MM.1S (cell line): ENCODE measurements around the gene CLOCK.

ENCODE experiments used
- DNase-seq: peaks from one replicate; pipeline ENCODE4 v3.0.0-alpha.2; 2015
- H2AFZ ChIP-seq: fragments of 300-600 bp; sonication (generic); 2 replicates; pipeline ENCODE4 v1.6.0; 2016; ENCODE audit warnings: antibody characterized with exemption, low read length
- H3F3A ChIP-seq: fragments of 300-600 bp; sonication (generic); 2 replicates; pipeline ENCODE4 v1.6.1; 2016; ENCODE audit warnings: mild to moderate bottlenecking, antibody characterized with exemption, low read length, moderate library complexity, mixed read lengths; ENCODE audit not compliant: insufficient read depth
- H3K27ac ChIP-seq: fragments of 300-600 bp; sonication (generic); 2 replicates; pipeline ENCODE4 v1.5.1; 2016; ENCODE audit warnings: mild to moderate bottlenecking, low read length
- H3K27me3 ChIP-seq: fragments of 300-600 bp; sonication (generic); replicated peaks from 2 replicates; pipeline ENCODE4 v1.6.0; 2016; ENCODE audit warnings: low read length; ENCODE audit not compliant: insufficient read depth
- H3K36me3 ChIP-seq: fragments of 300-600 bp; sonication (generic); replicated peaks from 2 replicates; pipeline ENCODE4 v1.6.1; 2016; ENCODE audit warnings: mild to moderate bottlenecking, low read length, mixed read lengths; ENCODE audit not compliant: insufficient read depth
- H3K4me1 ChIP-seq: fragments of 300-600 bp; sonication (generic); 2 replicates; pipeline ENCODE4 v1.6.1; 2016; ENCODE audit warnings: low read length, mixed read lengths
- H3K4me2 ChIP-seq: fragments of 300-600 bp; sonication (generic); 2 replicates; pipeline ENCODE4 v1.6.0; 2016; ENCODE audit warnings: low read depth, low read length
- H3K4me3 ChIP-seq: fragments of 300-600 bp; sonication (generic); 2 replicates; pipeline ENCODE4 v1.5.1; 2016; ENCODE audit warnings: low read length, mixed read lengths
- H3K79me2 ChIP-seq: fragments of 300-600 bp; sonication (generic); 2 replicates; pipeline ENCODE4 v1.6.1; 2016; ENCODE audit warnings: mixed run types, low read length, mixed read lengths
- H3K9ac ChIP-seq: fragments of 300-600 bp; sonication (generic); 2 replicates; pipeline ENCODE4 v1.6.1; 2016; ENCODE audit warnings: low read length, mixed read lengths
- H3K9me2 ChIP-seq: fragments of 300-600 bp; sonication (generic); replicated peaks from 2 replicates; pipeline ENCODE4 v1.6.1; 2016; ENCODE audit warnings: mild to moderate bottlenecking, low read length, mixed read lengths; ENCODE audit not compliant: insufficient read depth
- H3K9me3 ChIP-seq: fragments of 300-600 bp; sonication (generic); replicated peaks from 2 replicates; pipeline ENCODE4 v1.6.1; 2016; ENCODE audit warnings: mild to moderate bottlenecking, low read length, mixed read lengths; ENCODE audit not compliant: insufficient read depth
- H4K20me1 ChIP-seq: fragments of 300-600 bp; sonication (generic); 2 replicates; pipeline ENCODE4 v1.6.1; 2016; ENCODE audit warnings: mild to moderate bottlenecking, low read length, moderate library complexity, mixed read lengths; ENCODE audit not compliant: insufficient read depth
- CTCF ChIP-seq: fragments of 300-600 bp; sonication (generic); IDR thresholded peaks from 2 replicates; pipeline ENCODE4 v1.5.1; 2016; ENCODE audit warnings: antibody characterized with exemption, low read length, mixed read lengths
- EZH2 ChIP-seq: fragments of 300-600 bp; sonication (generic); optimal IDR thresholded peaks from 2 replicates; pipeline ENCODE3; 2017; ENCODE audit warnings: low read depth, mild to moderate bottlenecking, antibody characterized with exemption, low read length, mixed read lengths
- EZH2phosphoT487 ChIP-seq: fragments of 300-600 bp; sonication (generic); IDR thresholded peaks from 2 replicates; pipeline ENCODE4 v1.6.1; 2018; ENCODE audit warnings: antibody characterized with exemption, low read length

Gene CLOCK

GRCh38 chr4:55524844-55525571 lies 21.7 kb downstream of the CLOCK start:
- Histone ChIP-seq H4K20me1 (no peaks in the 10 kb centered on the region), H3K27ac (no peak overlapping the region), H3K4me2 (no peak overlapping the region), H3K9ac (no peak overlapping the region), H3K4me1 (no peaks in the 10 kb centered on the region), H2AFZ (no peak overlapping the region), H3K27me3 (no peaks in the 10 kb centered on the region), H3K36me3 (no peaks in the 10 kb centered on the region), H3K9me3 (no peaks in the 10 kb centered on the region), H3K79me2 (peaks cover 25% of the 10 kb centered on the region), H3K4me3 (no peak overlapping the region), H3F3A (no peaks in the 10 kb centered on the region), H3K9me2 (no peaks in the 10 kb centered on the region)
- no peak for DNase-seq
- TF ChIP-seq EZH2 (no peak), EZH2phosphoT487 (no peak), CTCF (no peak)

- DNase-seq, result no peak
- Histone ChIP-seq H3K4me3 (no peak overlapping the region), H3F3A (no peaks in the 10 kb centered on the region), H3K9ac (no peak overlapping the region), H3K9me3 (no peaks in the 10 kb centered on the region), H3K4me1 (no peaks in the 10 kb centered on the region), H3K4me2 (no peak overlapping the region), H3K27me3 (no peaks in the 10 kb centered on the region), H3K9me2 (no peaks in the 10 kb centered on the region), H3K27ac (no peak overlapping the region), H4K20me1 (no peaks in the 10 kb centered on the region), H3K79me2 (0 out of 2 replicates have a peak, but pooled peaks cover 13% of the 10 kb centered on the region), H2AFZ (no peak overlapping the region), H3K36me3 (no peaks in the 10 kb centered on the region)
- TF ChIP-seq EZH2phosphoT487, result no peak
- no peak for TF ChIP-seq EZH2
- TF ChIP-seq CTCF, result no peak
Observed at GRCh38 chr4:55518442-55518841, 28.3 kb downstream of the CLOCK start.

- no peak for DNase-seq
- no peaks in the 10 kb centered on the region for H3K4me1 ChIP-seq
- no peaks in the 10 kb centered on the region for H3K36me3 ChIP-seq
- no peak overlapping the region for H3K27ac ChIP-seq
- TF ChIP-seq EZH2, result no peak
- no peak for TF ChIP-seq EZH2phosphoT487
- no peak for TF ChIP-seq CTCF
- H3K4me2 ChIP-seq, result no peak overlapping the region
- 0 out of 2 replicates have a peak, but pooled peaks cover 13% of the 10 kb centered on the region for H3K79me2 ChIP-seq
- H2AFZ ChIP-seq, result no peak overlapping the region
- no peaks in the 10 kb centered on the region for H3F3A ChIP-seq
- no peaks in the 10 kb centered on the region for H3K9me2 ChIP-seq
- H3K4me3 ChIP-seq, result no peak overlapping the region
- no peaks in the 10 kb centered on the region for H3K9me3 ChIP-seq
- no peaks in the 10 kb centered on the region for H4K20me1 ChIP-seq
- H3K9ac ChIP-seq, result no peak overlapping the region
- H3K27me3 ChIP-seq, result no peaks in the 10 kb centered on the region
Observed at GRCh38 chr4:55517526-55518229, 29.0 kb downstream of the CLOCK start.
